ENCODE results near the gene GPR155. TPM values are rescaled to one million over a fixed set of nuclear protein-coding genes. Genes with fewer than 3 reads are reported as not detected.

The GPR155 gene
- total and polyA plus RNA-seq, 2 donors (not counting 1 experiment from before 2014, with no cell fraction given), result 4.2 to 17.6 TPM

DNA sequence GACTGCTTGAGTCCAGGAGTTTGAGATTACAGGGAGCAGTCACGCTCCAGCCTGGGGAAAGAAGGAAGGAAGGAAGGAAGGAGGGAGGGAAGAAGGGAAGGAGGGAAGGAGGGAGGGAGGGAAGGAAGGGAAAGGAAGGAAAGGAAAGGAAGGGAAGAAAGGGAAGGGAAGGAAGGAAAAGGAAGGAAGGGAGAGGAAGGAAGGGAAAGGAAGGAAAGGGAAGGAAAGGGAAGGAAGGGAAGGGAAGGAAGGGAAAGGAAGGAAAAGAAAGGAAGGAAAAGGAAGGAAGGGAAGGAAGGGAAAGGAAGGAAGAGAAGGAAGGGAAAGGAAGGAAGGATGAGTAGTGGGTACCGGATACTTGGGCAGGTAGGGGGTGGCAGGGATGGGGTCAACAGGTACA is 32.3 kb downstream of the GPR155 start:
- H3K79me2 ChIP-seq (ENCODE audit: control insufficient read depth, insufficient read depth, low read length), result no peaks in the 10 kb centered on the region
- H3K27ac ChIP-seq (ENCODE audit: low read length in 2 of 2), result no peak overlapping the region
- Mint-ChIP-seq H3K4me3 (no peak overlapping the region), H3K27ac (no peak overlapping the region), H3K4me1 (peaks cover 10% of the 10 kb centered on the region), H3K9me3 (ENCODE audit: insufficient read depth) (no peaks in the 10 kb centered on the region), H3K27me3 (no peaks in the 10 kb centered on the region)
- peaks cover 0 to 2% of the 10 kb centered on the region in 2 experiments for H3K36me3 ChIP-seq (replicated peaks in 1 of 2; ENCODE audit: control extremely low read depth in 1 of 2, control insufficient read depth in 1 of 2, extremely low read depth in 1 of 2, insufficient read depth in 2 of 2, low read length in 1 of 2)
- H3K4me3 ChIP-seq (ENCODE audit: control extremely low read depth in 1 of 5, extremely low read depth in 1 of 5, insufficient read depth in 1 of 5, low read depth in 2 of 5, low read length in 4 of 5), result no peak overlapping the region
- no peak overlapping the region for H2AFZ ChIP-seq (ENCODE audit: insufficient read depth, low read depth, low read length, poor library complexity, severe bottlenecking)
- DNase-seq (no peak), ATAC-seq (ENCODE audit: low read depth) (no peak)
- no peak overlapping the region for H3K4me2 ChIP-seq (replicated peaks; ENCODE audit: low read depth, low read length, poor library complexity, severe bottlenecking)
- 88% methylated on average over 1 of the region's 2 CpGs for WGBS (ENCODE audit: insufficient coverage)
- no peak overlapping the region for H3K9ac ChIP-seq (ENCODE audit: low read length)
- CTCF ChIA-PET, result interaction anchor here (1.1 to 1.4 kb wide), 2 partner anchors 9 to 294 kb away, joined by 3 to 6 read pairs; no protein-coding TSS in a partner anchor
- TF ChIP-seq EZH2 (IDR thresholded peaks at IDR 0.05; ENCODE audit: borderline replicate concordance, insufficient read depth, low read depth, low read length, poor library complexity, severe bottlenecking) (no peak), CTCF (IDR thresholded peaks at IDR 0.05) (no peak)
- no peaks in the 10 kb centered on the region for H3K27me3 ChIP-seq (replicated peaks in 1 of 4; ENCODE audit: control extremely low read depth in 1 of 4, control insufficient read depth in 3 of 4, insufficient read depth in 4 of 4, low read length in 3 of 4)
- peaks cover 8 to 10% of the 10 kb centered on the region in 2 donors for H3K4me1 ChIP-seq (ENCODE audit: control insufficient read depth in 2 of 2, insufficient read depth in 2 of 2, low read length in 2 of 2)
- H3K9me3 ChIP-seq (ENCODE audit: control extremely low read depth in 1 of 3, control insufficient read depth in 2 of 3, insufficient read depth in 1 of 3, low read length in 2 of 3), result peaks cover 0 to 4% (median 0%) of the 10 kb centered on the region in 3 donors
- POLR2A ChIA-PET, result no interaction called here
- no peaks in the 10 kb centered on the region for H4K20me1 ChIP-seq (ENCODE audit: control insufficient read depth, insufficient read depth, low read length, poor library complexity, severe bottlenecking)
- intact Hi-C loops (cut with micrococcal nuclease), result no loop called here

DNA sequence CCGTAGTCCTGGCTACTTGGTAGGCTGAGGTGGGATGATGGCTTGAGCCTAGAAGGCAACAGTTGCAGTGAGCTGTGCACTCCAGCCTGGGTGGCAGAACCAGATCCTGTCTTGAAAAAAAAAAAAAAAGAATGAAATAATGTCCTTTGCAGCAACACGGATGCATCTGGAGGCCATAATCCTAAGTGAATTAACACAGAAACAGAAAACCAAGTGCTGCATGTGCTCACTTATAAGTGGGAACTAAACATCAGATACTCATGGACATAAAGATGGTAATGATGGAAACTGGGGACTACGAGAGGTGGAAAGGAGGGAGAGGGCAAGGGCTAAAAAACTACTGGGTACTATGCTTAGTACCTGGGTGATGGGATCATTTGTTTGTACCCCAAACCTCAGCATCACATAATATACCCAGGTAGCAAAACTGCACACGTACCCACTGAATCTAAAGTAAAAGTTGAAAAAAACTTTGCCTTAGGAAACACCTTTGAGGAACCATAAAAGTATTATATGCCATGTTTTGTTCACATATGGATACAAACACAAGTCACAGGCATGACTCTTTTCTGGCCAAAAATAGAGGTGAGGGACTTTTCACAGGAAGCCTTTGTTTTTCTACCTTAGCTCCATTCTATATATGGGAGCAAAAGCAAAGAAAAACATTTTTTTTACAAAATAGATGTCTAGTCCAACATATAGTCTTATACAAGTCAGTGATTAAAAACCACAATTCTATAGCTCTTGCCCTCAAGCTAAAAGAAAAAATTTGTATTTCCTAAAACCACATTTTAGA is 36.6 kb downstream of the GPR155 start:
- no peaks in the 10 kb centered on the region for H3K79me2 ChIP-seq (ENCODE audit: control insufficient read depth, insufficient read depth, low read length)
- TF ChIP-seq EZH2 (IDR thresholded peaks at IDR 0.05; ENCODE audit: borderline replicate concordance, insufficient read depth, low read depth, low read length, poor library complexity, severe bottlenecking) (no peak), CTCF (IDR thresholded peaks at IDR 0.05) (no peak)
- intact Hi-C loops (cut with micrococcal nuclease), result no loop called here
- H3K4me1 ChIP-seq (ENCODE audit: control insufficient read depth in 2 of 2, insufficient read depth in 2 of 2, low read length in 2 of 2), result peaks cover 14 to 17% of the 10 kb centered on the region in 2 donors
- H3K4me1 Mint-ChIP-seq, result peaks cover 17% of the 10 kb centered on the region
- H3K4me3 Mint-ChIP-seq, result peak overlapping the region; percentile 61
- no peaks in the 10 kb centered on the region for H3K36me3 ChIP-seq (replicated peaks in 1 of 2; ENCODE audit: control extremely low read depth in 1 of 2, control insufficient read depth in 1 of 2, extremely low read depth in 1 of 2, insufficient read depth in 2 of 2, low read length in 1 of 2)
- peak overlapping the region; percentile 48 for H3K4me2 ChIP-seq (replicated peaks; ENCODE audit: low read depth, low read length, poor library complexity, severe bottlenecking)
- no CpG with 5 or more reads among the region's 4 CpGs for WGBS (ENCODE audit: insufficient coverage)
- ATAC-seq (ENCODE audit: low read depth) (peak; percentile 31), DNase-seq (no peak)
- H3K27me3 ChIP-seq (replicated peaks in 1 of 4; ENCODE audit: control extremely low read depth in 1 of 4, control insufficient read depth in 3 of 4, insufficient read depth in 4 of 4, low read length in 3 of 4), result no peaks in the 10 kb centered on the region
- POLR2A ChIA-PET, result no interaction called here
- peaks cover 0 to 7% (median 0%) of the 10 kb centered on the region in 3 donors for H3K9me3 ChIP-seq (ENCODE audit: control extremely low read depth in 1 of 3, control insufficient read depth in 2 of 3, insufficient read depth in 1 of 3, low read length in 2 of 3)
- H3K27ac ChIP-seq (ENCODE audit: low read length in 2 of 2), result peak overlapping the region in 1 of 2 donors; percentile 64
- H3K9me3 Mint-ChIP-seq (ENCODE audit: insufficient read depth), result no peaks in the 10 kb centered on the region
- H3K4me3 ChIP-seq (ENCODE audit: control extremely low read depth in 1 of 5, extremely low read depth in 1 of 5, insufficient read depth in 1 of 5, low read depth in 2 of 5, low read length in 4 of 5), result peak overlapping the region in 1 of 5 experiments; percentile 26
- H2AFZ ChIP-seq (ENCODE audit: insufficient read depth, low read depth, low read length, poor library complexity, severe bottlenecking), result peak overlapping the region; percentile 47
- peak overlapping the region; percentile 50 for H3K27ac Mint-ChIP-seq
- H3K9ac ChIP-seq (ENCODE audit: low read length), result peak overlapping the region; percentile 44
- H4K20me1 ChIP-seq (ENCODE audit: control insufficient read depth, insufficient read depth, low read length, poor library complexity, severe bottlenecking), result no peaks in the 10 kb centered on the region
- CTCF ChIA-PET, result interaction anchor here (0.7 to 1.8 kb wide), 3 partner anchors 9 to 876 kb away, joined by 3 to 9 read pairs (median 4); no protein-coding TSS in a partner anchor
- H3K27me3 Mint-ChIP-seq, result no peaks in the 10 kb centered on the region

Data from B cell (primary cell).